ENCODE measurements around the gene PTPRG. TPM values are rescaled to one million over a fixed set of nuclear protein-coding genes. Genes with fewer than 3 reads are reported as not detected.

Gene PTPRG
- total RNA-seq, 1 experiment from 2014 or later, result 32.1 TPM

- Histone ChIP-seq H3K9me2 (ENCODE audit: insufficient read depth) (no peaks in the 10 kb centered on the region), H3K4me2 (ENCODE audit: low read length) (no peak overlapping the region), H3K36me3 (ENCODE audit: control insufficient read depth in 1 of 2, insufficient read depth in 2 of 2, low read length in 2 of 2) (no peaks in the 10 kb centered on the region), H2AFZ (ENCODE audit: low read depth, low read length, poor library complexity, severe bottlenecking) (no peak overlapping the region), H3K4me3 (replicated peaks in 1 of 2; ENCODE audit: low read depth in 1 of 2, low read length in 2 of 2) (no peak overlapping the region), H3K9ac (ENCODE audit: low read length) (no peak overlapping the region), H4K20me1 (ENCODE audit: insufficient read depth) (no peaks in the 10 kb centered on the region; the same call in 1 of the 2 replicates), H3K27me3 (ENCODE audit: insufficient read depth, low read length) (no peaks in the 10 kb centered on the region), H3K27ac (ENCODE audit: low read depth, low read length) (no peak overlapping the region), H3K79me2 (ENCODE audit: insufficient read depth, low read length) (peaks cover 38% of the 10 kb centered on the region), H3K9me3 (ENCODE audit: control insufficient read depth in 1 of 2, insufficient read depth in 1 of 2, low read depth in 1 of 2, low read length in 2 of 2) (no peaks in the 10 kb centered on the region), H3K4me1 (ENCODE audit: control insufficient read depth in 1 of 2, insufficient read depth in 2 of 2, low read length in 2 of 2) (no peaks in the 10 kb centered on the region)
- intact Hi-C loops (cut with micrococcal nuclease), result no loop called here
- CTCF ChIA-PET, result no interaction called here
- POLR2A ChIA-PET, result no interaction called here
- RAD21 ChIA-PET (ENCODE audit: low non-redundant PET in 1 of 2, low total read pairs in 2 of 2, uncharacterized antibody in 2 of 2, unreplicated experiment in 2 of 2), result no interaction called here
- ATAC-seq (no peak), DNase-seq (ENCODE audit: low read depth, low spot score) (no peak)
- BruUV-seq (replicated peaks), result no TSS peak
- no peak for TF ChIP-seq JUND (IDR thresholded peaks at IDR 0.05)
- no peak for TF ChIP-seq CEBPB (IDR thresholded peaks at IDR 0.05; ENCODE audit: low read depth)
- no peak for TF ChIP-seq CBX3 (IDR thresholded peaks at IDR 0.05; ENCODE audit: low read depth)
- TF ChIP-seq TCF7L2 (IDR thresholded peaks at IDR 0.05; ENCODE audit: borderline replicate concordance, extremely low read depth, insufficient read depth, insufficient read length), result no peak
- TF ChIP-seq POLR2AphosphoS5 (IDR thresholded peaks at IDR 0.05; ENCODE audit: low read depth, low read length), result no peak
- TF ChIP-seq ZBTB33 (IDR thresholded peaks at IDR 0.05; ENCODE audit: extremely low read depth, insufficient replicate concordance, low read length), result no peak
- TF ChIP-seq ATF3 (IDR thresholded peaks at IDR 0.05), result no peak
- no peak for TF ChIP-seq ZFX (IDR thresholded peaks at IDR 0.05)
- TF ChIP-seq ELF1 (IDR thresholded peaks at IDR 0.05; ENCODE audit: borderline replicate concordance, low read depth), result no peak
- no peak for TF ChIP-seq RAD21 (IDR thresholded peaks at IDR 0.05; ENCODE audit: low read depth)
- TF ChIP-seq SIN3A (IDR thresholded peaks at IDR 0.05; ENCODE audit: low read depth), result no peak
- TF ChIP-seq ZNF274 (IDR thresholded peaks at IDR 0.05; ENCODE audit: low read depth, low read length), result no peak
These were observed 22.8 kb downstream of the PTPRG start for GRCh38 chr3:61583890-61584875.
